ENCODE measurements around the gene KIAA1614.

The KIAA1614 gene

DNA sequence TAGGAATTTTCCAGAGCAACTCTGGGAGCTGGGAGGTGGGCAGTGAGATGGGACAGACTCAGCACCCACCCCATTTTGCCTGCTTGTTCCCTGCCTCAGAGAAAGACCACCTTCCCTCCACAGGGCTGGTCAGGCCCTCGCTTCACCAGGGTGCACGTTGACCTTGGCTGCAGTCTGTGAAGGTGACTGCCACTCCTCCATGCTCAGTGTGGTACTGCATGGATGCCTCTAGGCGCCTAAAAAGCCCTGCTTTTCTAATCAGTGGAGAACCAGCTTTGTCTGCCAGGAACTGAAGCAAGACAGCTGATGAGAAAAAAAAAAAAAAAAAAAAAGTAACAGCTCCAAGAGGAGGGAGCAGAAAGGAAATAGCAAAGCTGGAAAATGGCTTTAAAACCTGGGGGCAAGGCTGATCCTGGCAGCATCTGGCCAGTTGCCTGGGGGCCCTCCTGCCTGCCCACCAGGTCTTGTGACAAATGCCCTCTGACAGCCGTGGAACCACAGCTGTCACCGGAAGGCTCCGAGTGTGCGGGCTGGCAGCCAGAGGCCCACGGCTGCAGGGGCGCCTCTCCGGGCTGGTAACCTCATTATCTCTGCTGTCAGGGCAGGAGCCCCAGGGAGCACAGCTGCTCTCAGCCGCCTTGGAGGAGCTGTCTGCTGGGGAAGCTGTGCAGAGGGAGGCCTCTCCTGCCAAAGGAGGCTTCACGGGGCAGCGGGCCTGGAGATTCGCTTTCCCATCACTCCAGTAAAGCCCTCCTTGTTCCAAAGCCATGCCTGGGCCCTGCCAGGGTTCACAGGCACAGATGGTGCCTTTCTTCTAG lies 13.7 kb downstream of the KIAA1614 start:
- Histone ChIP-seq H3K9ac (ENCODE audit: low read length) (no peak overlapping the region), H3F3A (ENCODE audit: insufficient read depth, low read length) (no peaks in the 10 kb centered on the region), H3K4me2 (ENCODE audit: low read depth, low read length) (no peak overlapping the region), H3K36me3 (replicated peaks; ENCODE audit: insufficient read depth, low read length) (no peaks in the 10 kb centered on the region), H3K4me3 (ENCODE audit: low read length) (no peak overlapping the region), H4K20me1 (ENCODE audit: insufficient read depth, low read length) (no peaks in the 10 kb centered on the region), H3K79me2 (ENCODE audit: low read length) (no peaks in the 10 kb centered on the region), H3K27ac (ENCODE audit: low read length) (no peak overlapping the region), H2AFZ (ENCODE audit: low read length) (no peak overlapping the region), H3K9me2 (replicated peaks; ENCODE audit: insufficient read depth, low read length) (no peaks in the 10 kb centered on the region), H3K27me3 (replicated peaks; ENCODE audit: insufficient read depth, low read length) (no peaks in the 10 kb centered on the region), H3K4me1 (ENCODE audit: low read length) (no peaks in the 10 kb centered on the region), H3K9me3 (replicated peaks; ENCODE audit: insufficient read depth, low read length) (no peaks in the 10 kb centered on the region)
- DNase-seq, result no peak
- no peak for TF ChIP-seq EZH2 (optimal IDR thresholded peaks at IDR 0.05; ENCODE audit: low read depth, low read length)
- TF ChIP-seq, protein P1, sequence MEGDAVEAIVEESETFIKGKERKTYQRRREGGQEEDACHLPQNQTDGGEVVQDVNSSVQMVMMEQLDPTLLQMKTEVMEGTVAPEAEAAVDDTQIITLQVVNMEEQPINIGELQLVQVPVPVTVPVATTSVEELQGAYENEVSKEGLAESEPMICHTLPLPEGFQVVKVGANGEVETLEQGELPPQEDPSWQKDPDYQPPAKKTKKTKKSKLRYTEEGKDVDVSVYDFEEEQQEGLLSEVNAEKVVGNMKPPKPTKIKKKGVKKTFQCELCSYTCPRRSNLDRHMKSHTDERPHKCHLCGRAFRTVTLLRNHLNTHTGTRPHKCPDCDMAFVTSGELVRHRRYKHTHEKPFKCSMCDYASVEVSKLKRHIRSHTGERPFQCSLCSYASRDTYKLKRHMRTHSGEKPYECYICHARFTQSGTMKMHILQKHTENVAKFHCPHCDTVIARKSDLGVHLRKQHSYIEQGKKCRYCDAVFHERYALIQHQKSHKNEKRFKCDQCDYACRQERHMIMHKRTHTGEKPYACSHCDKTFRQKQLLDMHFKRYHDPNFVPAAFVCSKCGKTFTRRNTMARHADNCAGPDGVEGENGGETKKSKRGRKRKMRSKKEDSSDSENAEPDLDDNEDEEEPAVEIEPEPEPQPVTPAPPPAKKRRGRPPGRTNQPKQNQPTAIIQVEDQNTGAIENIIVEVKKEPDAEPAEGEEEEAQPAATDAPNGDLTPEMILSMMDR (IDR thresholded peaks at IDR 0.05; ENCODE audit: low read length), result no peak
- TF ChIP-seq EZH2phosphoT487 (IDR thresholded peaks at IDR 0.05; ENCODE audit: low read length), result no peak

DNA sequence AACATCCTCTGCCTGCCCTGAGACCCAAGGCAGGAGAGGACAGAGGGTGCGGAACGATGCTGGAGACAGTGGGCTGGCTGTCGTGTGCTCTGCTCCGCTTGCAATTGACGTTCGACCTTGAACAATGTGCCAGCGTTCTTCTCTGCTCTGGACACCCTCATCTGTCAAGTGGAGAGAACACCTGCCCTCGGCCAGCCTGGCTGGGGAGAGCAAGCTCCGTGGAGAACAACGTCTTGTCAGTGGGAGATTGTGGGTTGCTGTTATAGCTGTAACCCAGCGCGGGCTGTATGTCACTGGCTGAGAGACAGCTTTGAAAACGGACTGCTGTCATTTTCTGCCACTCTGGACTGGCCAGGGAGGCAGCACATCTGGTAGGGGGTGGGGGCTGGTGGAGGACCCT lies 14.7 kb downstream of the KIAA1614 start:
- Histone ChIP-seq H3K9me2 (replicated peaks; ENCODE audit: insufficient read depth, low read length) (no peaks in the 10 kb centered on the region), H3K4me2 (ENCODE audit: low read depth, low read length) (no peak overlapping the region), H3K9me3 (replicated peaks; ENCODE audit: insufficient read depth, low read length) (no peaks in the 10 kb centered on the region), H4K20me1 (ENCODE audit: insufficient read depth, low read length) (no peaks in the 10 kb centered on the region), H3K9ac (ENCODE audit: low read length) (no peak overlapping the region), H3K27me3 (replicated peaks; ENCODE audit: insufficient read depth, low read length) (no peaks in the 10 kb centered on the region), H3K79me2 (ENCODE audit: low read length) (no peaks in the 10 kb centered on the region), H3F3A (ENCODE audit: insufficient read depth, low read length) (no peaks in the 10 kb centered on the region), H3K27ac (ENCODE audit: low read length) (no peak overlapping the region), H3K4me3 (ENCODE audit: low read length) (no peak overlapping the region), H3K4me1 (ENCODE audit: low read length) (no peaks in the 10 kb centered on the region), H3K36me3 (replicated peaks; ENCODE audit: insufficient read depth, low read length) (no peaks in the 10 kb centered on the region), H2AFZ (ENCODE audit: low read length) (no peak overlapping the region)
- TF ChIP-seq, protein P1 (IDR thresholded peaks at IDR 0.05; ENCODE audit: low read length), result no peak
- TF ChIP-seq EZH2 (optimal IDR thresholded peaks at IDR 0.05; ENCODE audit: low read depth, low read length), result no peak
- TF ChIP-seq EZH2phosphoT487 (IDR thresholded peaks at IDR 0.05; ENCODE audit: low read length), result no peak
- DNase-seq, result no peak

DNA sequence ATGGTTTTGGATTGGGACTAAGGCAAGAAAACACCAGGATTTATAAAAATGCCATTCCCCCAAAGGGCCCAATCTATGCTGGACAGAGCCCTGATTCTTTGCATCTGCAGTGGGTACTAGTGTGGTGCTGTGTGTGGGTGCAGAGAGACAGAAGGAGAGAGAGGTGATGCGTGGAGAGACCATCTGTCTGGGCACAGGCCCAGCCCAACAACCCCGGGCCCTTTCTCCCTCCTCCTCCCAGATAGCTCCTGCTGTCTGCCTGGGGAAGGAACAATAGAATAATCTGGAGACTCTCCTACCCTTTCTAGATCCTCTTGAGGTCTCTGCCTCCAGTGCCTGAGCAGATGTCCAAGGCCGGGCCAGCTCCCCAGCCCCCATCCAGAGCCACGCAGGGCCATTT lies 15.1 kb downstream of the KIAA1614 start:
- H2AFZ ChIP-seq (ENCODE audit: low read length), result no peak overlapping the region
- no peak for DNase-seq

More for the DNA sequence above, 15.1 kb downstream of the KIAA1614 start:
- Histone ChIP-seq H4K20me1 (ENCODE audit: insufficient read depth, low read length) (no peaks in the 10 kb centered on the region), H3K4me3 (ENCODE audit: low read length) (no peak overlapping the region), H3K36me3 (replicated peaks; ENCODE audit: insufficient read depth, low read length) (no peaks in the 10 kb centered on the region), H3K4me2 (ENCODE audit: low read depth, low read length) (no peak overlapping the region), H3K27me3 (replicated peaks; ENCODE audit: insufficient read depth, low read length) (no peaks in the 10 kb centered on the region), H3K79me2 (ENCODE audit: low read length) (no peaks in the 10 kb centered on the region), H3K9me3 (replicated peaks; ENCODE audit: insufficient read depth, low read length) (no peaks in the 10 kb centered on the region), H3K4me1 (ENCODE audit: low read length) (no peaks in the 10 kb centered on the region), H3K27ac (ENCODE audit: low read length) (no peak overlapping the region), H3K9ac (ENCODE audit: low read length) (no peak overlapping the region), H3F3A (ENCODE audit: insufficient read depth, low read length) (no peaks in the 10 kb centered on the region), H3K9me2 (replicated peaks; ENCODE audit: insufficient read depth, low read length) (no peaks in the 10 kb centered on the region)
- no peak for TF ChIP-seq EZH2phosphoT487 (IDR thresholded peaks at IDR 0.05; ENCODE audit: low read length)

All from MM.1S (cell line).